Ishikawa (cell line): Measurements from ENCODE around the gene SIVA1.

Experiments
- CEBPB ChIP-seq: IDR thresholded peaks from 2 replicates; pipeline ENCODE4 v1.6.1; 2012
- CREB1 ChIP-seq: IDR thresholded peaks from 2 replicates; pipeline ENCODE4 v1.6.1; 2012; ENCODE audit warnings: low read depth
- EGR1 ChIP-seq: IDR thresholded peaks from 2 replicates; pipeline ENCODE4 v1.6.1; 2012
- EP300 ChIP-seq: IDR thresholded peaks from 2 replicates; pipeline ENCODE4 v1.6.1; 2012; ENCODE audit warnings: borderline replicate concordance
- FOXM1 ChIP-seq: IDR thresholded peaks from 2 replicates; pipeline ENCODE4 v1.6.1; 2012; ENCODE audit warnings: low read depth, borderline replicate concordance
- RAD21 ChIP-seq: IDR thresholded peaks from 2 replicates; pipeline ENCODE4 v1.6.1; 2012; ENCODE audit warnings: low read depth
- TAF1 ChIP-seq: IDR thresholded peaks from 2 replicates; pipeline ENCODE4 v1.6.1; 2012; ENCODE audit warnings: low read depth, mild to moderate bottlenecking
- YY1 ChIP-seq: IDR thresholded peaks from 2 replicates; pipeline ENCODE4 v1.6.1; 2012; ENCODE audit warnings: low read depth
- ZBTB7A ChIP-seq: IDR thresholded peaks from 2 replicates; pipeline ENCODE4 v1.6.1; 2012; ENCODE audit warnings: low read depth
- TF ChIP-seq, protein P1 (sequence below): IDR thresholded peaks from 2 replicates; pipeline ENCODE4 v1.6.1; 2012; ENCODE audit warnings: low read depth, mild to moderate bottlenecking
- TF ChIP-seq, protein P2 (sequence below): IDR thresholded peaks from 2 replicates; pipeline ENCODE4 v1.6.1; 2012

DNA sequence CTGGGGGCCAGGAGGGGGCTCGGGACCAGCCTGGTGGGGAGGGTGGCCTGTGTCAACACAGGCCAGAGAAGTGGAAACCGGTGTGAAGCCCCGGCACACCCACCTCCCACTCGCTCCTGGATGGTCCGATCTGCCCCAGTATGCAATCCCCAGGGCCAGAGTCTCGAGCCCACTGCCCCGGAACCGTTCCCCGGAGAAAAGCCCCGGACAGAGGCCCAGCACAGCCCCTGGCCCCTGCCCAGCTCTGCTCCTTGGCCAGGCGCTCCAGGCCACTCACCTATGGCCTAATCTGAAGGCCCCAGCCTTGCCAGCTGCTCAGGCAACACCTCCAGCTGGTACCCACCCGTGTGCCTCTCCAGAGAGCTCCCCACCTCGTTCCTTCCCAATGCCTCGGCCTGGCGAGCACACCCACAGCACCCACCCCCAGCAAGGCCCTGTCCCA, 24.9 kb downstream of the SIVA1 start:
- TF ChIP-seq RAD21 (no peak), TAF1 (no peak), EGR1 (no peak), CEBPB (no peak), EP300 (no peak), FOXM1 (no peak), YY1 (no peak), ZBTB7A (no peak), CREB1 (no peak)
- TF ChIP-seq, protein P1, sequence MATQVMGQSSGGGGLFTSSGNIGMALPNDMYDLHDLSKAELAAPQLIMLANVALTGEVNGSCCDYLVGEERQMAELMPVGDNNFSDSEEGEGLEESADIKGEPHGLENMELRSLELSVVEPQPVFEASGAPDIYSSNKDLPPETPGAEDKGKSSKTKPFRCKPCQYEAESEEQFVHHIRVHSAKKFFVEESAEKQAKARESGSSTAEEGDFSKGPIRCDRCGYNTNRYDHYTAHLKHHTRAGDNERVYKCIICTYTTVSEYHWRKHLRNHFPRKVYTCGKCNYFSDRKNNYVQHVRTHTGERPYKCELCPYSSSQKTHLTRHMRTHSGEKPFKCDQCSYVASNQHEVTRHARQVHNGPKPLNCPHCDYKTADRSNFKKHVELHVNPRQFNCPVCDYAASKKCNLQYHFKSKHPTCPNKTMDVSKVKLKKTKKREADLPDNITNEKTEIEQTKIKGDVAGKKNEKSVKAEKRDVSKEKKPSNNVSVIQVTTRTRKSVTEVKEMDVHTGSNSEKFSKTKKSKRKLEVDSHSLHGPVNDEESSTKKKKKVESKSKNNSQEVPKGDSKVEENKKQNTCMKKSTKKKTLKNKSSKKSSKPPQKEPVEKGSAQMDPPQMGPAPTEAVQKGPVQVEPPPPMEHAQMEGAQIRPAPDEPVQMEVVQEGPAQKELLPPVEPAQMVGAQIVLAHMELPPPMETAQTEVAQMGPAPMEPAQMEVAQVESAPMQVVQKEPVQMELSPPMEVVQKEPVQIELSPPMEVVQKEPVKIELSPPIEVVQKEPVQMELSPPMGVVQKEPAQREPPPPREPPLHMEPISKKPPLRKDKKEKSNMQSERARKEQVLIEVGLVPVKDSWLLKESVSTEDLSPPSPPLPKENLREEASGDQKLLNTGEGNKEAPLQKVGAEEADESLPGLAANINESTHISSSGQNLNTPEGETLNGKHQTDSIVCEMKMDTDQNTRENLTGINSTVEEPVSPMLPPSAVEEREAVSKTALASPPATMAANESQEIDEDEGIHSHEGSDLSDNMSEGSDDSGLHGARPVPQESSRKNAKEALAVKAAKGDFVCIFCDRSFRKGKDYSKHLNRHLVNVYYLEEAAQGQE: no peak
- TF ChIP-seq, protein P2, sequence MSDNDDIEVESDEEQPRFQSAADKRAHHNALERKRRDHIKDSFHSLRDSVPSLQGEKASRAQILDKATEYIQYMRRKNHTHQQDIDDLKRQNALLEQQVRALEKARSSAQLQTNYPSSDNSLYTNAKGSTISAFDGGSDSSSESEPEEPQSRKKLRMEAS: no peak
